ENCODE results near the gene OS9. TPM values are rescaled to one million over a fixed set of nuclear protein-coding genes. Genes with fewer than 3 reads are reported as not detected.

OS9 gene
- total RNA-seq, 6 donors from 2014 or later: 171 to 305 (median 278) TPM

DNA sequence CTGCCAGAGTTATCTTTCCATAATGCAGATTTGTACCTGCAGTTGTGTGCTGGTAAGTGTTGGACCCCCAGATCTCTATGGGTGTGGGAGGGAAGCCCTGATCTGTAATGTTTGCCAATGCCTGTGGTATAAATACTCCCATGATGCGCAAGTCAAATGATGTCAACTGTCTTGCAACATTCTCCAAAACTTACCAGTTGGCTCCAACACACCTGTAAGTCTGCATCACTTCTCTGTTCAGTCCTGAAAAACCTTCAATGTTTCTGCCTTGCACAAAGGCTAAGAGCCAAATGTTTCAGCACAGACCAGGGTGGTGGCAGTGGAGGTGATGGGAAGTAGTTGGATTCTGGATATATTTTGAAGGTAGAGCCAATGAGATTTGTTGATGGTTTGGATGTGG is 3.1 kb downstream of the OS9 start:
- Histone ChIP-seq H3K27ac (no peak overlapping the region), H3K9me3 (no peaks in the 10 kb centered on the region), H3K4me1 (peaks cover 13 to 21% (median 15%) of the 10 kb centered on the region in 4 donors), H3K36me3 (peaks cover 9 to 54% (median 24%) of the 10 kb centered on the region in 4 donors), H3K27me3 (no peaks in the 10 kb centered on the region), H3K4me3 (no peak overlapping the region)
- TF ChIP-seq, protein P1, sequence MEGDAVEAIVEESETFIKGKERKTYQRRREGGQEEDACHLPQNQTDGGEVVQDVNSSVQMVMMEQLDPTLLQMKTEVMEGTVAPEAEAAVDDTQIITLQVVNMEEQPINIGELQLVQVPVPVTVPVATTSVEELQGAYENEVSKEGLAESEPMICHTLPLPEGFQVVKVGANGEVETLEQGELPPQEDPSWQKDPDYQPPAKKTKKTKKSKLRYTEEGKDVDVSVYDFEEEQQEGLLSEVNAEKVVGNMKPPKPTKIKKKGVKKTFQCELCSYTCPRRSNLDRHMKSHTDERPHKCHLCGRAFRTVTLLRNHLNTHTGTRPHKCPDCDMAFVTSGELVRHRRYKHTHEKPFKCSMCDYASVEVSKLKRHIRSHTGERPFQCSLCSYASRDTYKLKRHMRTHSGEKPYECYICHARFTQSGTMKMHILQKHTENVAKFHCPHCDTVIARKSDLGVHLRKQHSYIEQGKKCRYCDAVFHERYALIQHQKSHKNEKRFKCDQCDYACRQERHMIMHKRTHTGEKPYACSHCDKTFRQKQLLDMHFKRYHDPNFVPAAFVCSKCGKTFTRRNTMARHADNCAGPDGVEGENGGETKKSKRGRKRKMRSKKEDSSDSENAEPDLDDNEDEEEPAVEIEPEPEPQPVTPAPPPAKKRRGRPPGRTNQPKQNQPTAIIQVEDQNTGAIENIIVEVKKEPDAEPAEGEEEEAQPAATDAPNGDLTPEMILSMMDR (IDR thresholded peaks at IDR 0.05): no peak
- no peak for TF ChIP-seq POLR2A (IDR thresholded peaks at IDR 0.05)
- ATAC-seq (ENCODE audit: low FRiP score in 2 of 2) (no peak), DNase-seq (no peak)
- WGBS, 2 donors: 95 to 100% methylated on average over 1 of the region's 1 CpG

DNA sequence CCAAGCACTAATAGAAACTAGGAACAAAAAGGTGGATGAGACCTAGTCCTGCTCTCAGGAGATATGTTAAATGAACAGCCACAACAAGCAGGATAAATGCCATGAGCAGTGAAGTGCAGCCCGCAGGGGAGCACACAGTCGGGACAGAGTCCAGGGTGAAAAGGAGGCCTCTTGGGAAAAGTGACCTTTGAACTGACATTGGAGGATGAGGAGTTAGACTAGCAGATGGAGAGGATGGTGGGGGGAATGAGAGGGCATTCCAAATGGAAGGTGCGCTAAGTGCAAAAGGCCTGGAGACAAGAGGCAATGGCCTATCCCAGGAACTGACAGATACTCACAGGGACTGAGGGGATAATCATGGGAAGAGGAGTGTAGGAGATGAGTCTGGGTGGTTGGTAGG is 4.5 kb downstream of the OS9 start:
- peaks cover 9 to 67% (median 35%) of the 10 kb centered on the region in 4 donors for H3K36me3 ChIP-seq
- no peak overlapping the region for H3K4me3 ChIP-seq
- DNase-seq: no peak
- no peak overlapping the region for H3K27ac ChIP-seq
- no peak for ATAC-seq (ENCODE audit: low FRiP score in 2 of 2)
- peaks cover 8 to 16% (median 10%) of the 10 kb centered on the region in 4 donors for H3K4me1 ChIP-seq
- WGBS, 2 donors: 92 to 95% methylated on average over 3 of the region's 3 CpGs
- no peaks in the 10 kb centered on the region for H3K27me3 ChIP-seq
- no peaks in the 10 kb centered on the region for H3K9me3 ChIP-seq
- TF ChIP-seq POLR2A (IDR thresholded peaks at IDR 0.05) (no peak), POLR2AphosphoS5 (IDR thresholded peaks at IDR 0.05) (no peak), EP300 (IDR thresholded peaks at IDR 0.05) (no peak)
- TF ChIP-seq, protein P1 (IDR thresholded peaks at IDR 0.05): no peak

DNA sequence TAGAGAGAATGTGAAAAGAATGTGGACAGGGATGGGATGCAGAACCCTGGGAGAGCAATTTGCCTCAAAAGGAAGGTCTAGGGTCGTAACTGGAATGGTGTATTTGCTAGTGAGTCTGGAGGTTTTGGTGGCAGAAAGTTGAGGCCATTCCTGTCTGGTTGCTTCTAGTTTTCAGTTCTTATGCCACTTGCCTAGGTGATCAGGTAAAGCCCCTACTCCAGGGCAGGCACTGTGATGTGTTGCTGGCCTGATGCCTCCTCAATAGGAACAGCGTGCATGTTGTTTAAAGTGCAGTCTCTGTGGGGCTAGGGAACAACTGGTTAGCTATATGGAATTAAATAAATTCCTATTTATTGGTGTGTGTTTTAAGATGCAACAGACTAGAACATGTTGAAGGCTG is 6.4 kb downstream of the OS9 start:
- peaks cover 15 to 84% (median 42%) of the 10 kb centered on the region in 4 donors for H3K36me3 ChIP-seq
- peaks cover 0 to 3% (median 1%) of the 10 kb centered on the region in 4 donors for H3K4me1 ChIP-seq
- peaks cover 0 to 8% (median 0%) of the 10 kb centered on the region in 4 donors for H3K9me3 ChIP-seq
- ATAC-seq (ENCODE audit: low FRiP score in 2 of 2) (no peak), DNase-seq (no peak)
- no peaks in the 10 kb centered on the region for H3K27me3 ChIP-seq
- H3K4me3 ChIP-seq: no peak overlapping the region
- TF ChIP-seq POLR2AphosphoS5 (IDR thresholded peaks at IDR 0.05) (no peak), EP300 (IDR thresholded peaks at IDR 0.05) (no peak), POLR2A (IDR thresholded peaks at IDR 0.05) (no peak)
- TF ChIP-seq, protein P1 (IDR thresholded peaks at IDR 0.05): no peak
- H3K27ac ChIP-seq: no peak overlapping the region
- whole genome bisulfite sequencing, 2 donors: 91 to 98% methylated on average over 2 of the region's 2 CpGs

DNA sequence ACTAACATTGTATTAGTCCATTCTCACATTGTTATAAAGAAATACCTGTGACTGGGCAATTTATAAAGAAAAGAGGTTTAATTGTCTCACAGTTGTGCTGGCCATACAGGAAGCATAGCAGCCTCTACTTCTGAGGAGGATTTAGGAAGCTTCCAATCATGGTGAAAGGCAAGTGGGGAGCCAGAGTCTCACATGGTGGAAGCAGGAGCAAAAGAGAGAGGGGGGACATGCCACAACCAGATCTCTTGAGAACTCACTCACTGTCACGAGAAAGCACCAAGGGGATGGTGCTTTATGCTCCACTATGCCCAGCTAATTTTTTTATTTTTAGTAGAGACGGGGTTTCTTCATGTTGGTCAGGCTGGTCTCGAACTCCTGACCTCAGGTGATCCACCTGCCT is 13.3 kb downstream of the OS9 start:
- peaks cover 5 to 68% (median 25%) of the 10 kb centered on the region in 4 donors for H3K36me3 ChIP-seq
- no peaks in the 10 kb centered on the region for H3K4me1 ChIP-seq
- TF ChIP-seq POLR2AphosphoS5 (IDR thresholded peaks at IDR 0.05) (no peak), POLR2A (IDR thresholded peaks at IDR 0.05) (no peak), EP300 (IDR thresholded peaks at IDR 0.05) (no peak)
- TF ChIP-seq, protein P1 (IDR thresholded peaks at IDR 0.05): no peak
- H3K4me3 ChIP-seq: no peak overlapping the region
- DNase-seq (no peak), ATAC-seq (ENCODE audit: low FRiP score in 2 of 2) (no peak)
- H3K27ac ChIP-seq: no peak overlapping the region
- WGBS, 2 donors: 79 to 94% methylated on average over 3 of the region's 3 CpGs
- H3K27me3 ChIP-seq: no peaks in the 10 kb centered on the region
- peaks cover 0 to 8% (median 0%) of the 10 kb centered on the region in 4 donors for H3K9me3 ChIP-seq

DNA sequence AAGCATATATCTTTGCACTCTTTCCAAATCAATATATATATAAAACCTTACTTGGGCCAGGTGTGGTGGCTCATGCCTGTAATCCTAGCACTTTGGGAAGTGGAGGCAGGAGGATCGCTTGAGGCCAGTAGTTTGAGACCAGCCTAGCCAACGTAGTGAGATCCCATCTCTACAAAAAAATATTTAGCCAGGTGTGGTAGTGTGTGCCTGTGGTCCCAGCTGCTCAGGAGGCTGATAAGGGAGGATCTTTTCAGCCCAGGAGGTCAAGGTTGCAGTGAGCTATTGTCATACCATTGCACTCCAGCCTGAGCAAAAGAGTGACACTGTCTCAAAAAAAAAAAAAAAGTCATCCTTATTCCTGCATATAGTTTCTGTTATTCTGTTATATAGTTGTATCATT is 14.4 kb downstream of the OS9 start:
- Histone ChIP-seq H3K4me3 (no peak overlapping the region), H3K4me1 (no peaks in the 10 kb centered on the region), H3K9me3 (peaks cover 0 to 8% (median 0%) of the 10 kb centered on the region in 4 donors), H3K36me3 (peaks cover 5 to 68% (median 16%) of the 10 kb centered on the region in 4 donors), H3K27ac (no peak overlapping the region), H3K27me3 (no peaks in the 10 kb centered on the region)
- WGBS, 2 donors: 95 to 100% methylated on average over 2 of the region's 2 CpGs
- TF ChIP-seq, protein P1 (IDR thresholded peaks at IDR 0.05): no peak
- TF ChIP-seq POLR2AphosphoS5 (IDR thresholded peaks at IDR 0.05): no peak
- TF ChIP-seq POLR2A (IDR thresholded peaks at IDR 0.05): no peak
- no peak for TF ChIP-seq EP300 (IDR thresholded peaks at IDR 0.05)
- DNase-seq (no peak), ATAC-seq (ENCODE audit: low FRiP score in 2 of 2) (no peak)
